ENCODE data around the gene CPSF6. TPM values are rescaled to one million over a fixed set of nuclear protein-coding genes. Genes with fewer than 3 reads are reported as not detected.
A peak's percentile ranks its signal among the peaks of the same experiment; 100 is the strongest.

The CPSF6 gene
- total and polyA plus RNA-seq, 2 donors (not counting 3 experiments of a cell fraction or from before 2014, with no cell fraction given) = 55.8 to 91.7 TPM

- no peaks in the 10 kb centered on the region for H3K79me2 ChIP-seq (ENCODE audit: control insufficient read depth, insufficient read depth, low read length)
- peaks cover 11% of the 10 kb centered on the region for H3K4me1 ChIP-seq (ENCODE audit: control insufficient read depth, extremely low read depth, insufficient read depth, low read length)
- H3K9me3 ChIP-seq (replicated peaks; ENCODE audit: control insufficient read depth, insufficient read depth, low read length) = no peaks in the 10 kb centered on the region
- CTCF ChIA-PET = interaction anchor here (0.9 to 3.5 kb wide), 6 partner anchors 9 to 109 kb away, joined by 3 to 43 read pairs (median 6); no protein-coding TSS in a partner anchor
- TF ChIP-seq JUN (IDR thresholded peaks at IDR 0.05; ENCODE audit: borderline replicate concordance, insufficient read depth, insufficient read length, low read depth) (peak; percentile 84), CTCF (IDR thresholded peaks at IDR 0.05; ENCODE audit: extremely low read depth in 1 of 2, insufficient read depth in 1 of 2, low read depth in 1 of 2, low read length in 2 of 2) (no peak), POLR2AphosphoS5 (IDR thresholded peaks at IDR 0.05; ENCODE audit: insufficient read depth, low read depth, low read length) (no peak), MAX (IDR thresholded peaks at IDR 0.05; ENCODE audit: insufficient read depth, insufficient read length) (no peak), FOS (IDR thresholded peaks at IDR 0.05; ENCODE audit: borderline replicate concordance, insufficient read depth, low read length) (peak; percentile 94)
- intact Hi-C loops (cut with micrococcal nuclease) (no loop called here), dilution Hi-C loops (cut with MboI; ENCODE audit: extremely low pct_ligation_motif_present, low sequenced_read_pairs) (no loop called here)
- POLR2A ChIA-PET = interaction anchor here (0.7 kb wide), 1 partner anchor 10 kb away, joined by 8 read pairs; no protein-coding TSS in a partner anchor
- FAIRE-seq (peak; percentile 63), DNase-seq (ENCODE audit: low read depth, low spot score) (peak; percentile 86)
- no peak overlapping the region for H3K4me3 ChIP-seq (replicated peaks in 1 of 3; ENCODE audit: insufficient read depth in 1 of 3, low read depth in 1 of 3, low read length in 3 of 3)
- H3K27ac ChIP-seq (ENCODE audit: insufficient read depth, low read depth, low read length) = peak overlapping the region; percentile 46
- no peaks in the 10 kb centered on the region for H3K9me1 ChIP-seq (replicated peaks; ENCODE audit: control insufficient read depth, extremely low read depth, insufficient read depth, low read length)
- no TSS peak for BruUV-seq (replicated peaks)
- H3K36me3 ChIP-seq (ENCODE audit: control insufficient read depth in 2 of 2, extremely low read depth in 1 of 2, insufficient read depth in 2 of 2, low read length in 2 of 2) = peaks cover 2 to 20% of the 10 kb centered on the region in 2 experiments
- H3K9ac ChIP-seq (replicated peaks; ENCODE audit: extremely low read depth, insufficient read depth, low read length) = peak overlapping the region; percentile 39
- peak overlapping the region; percentile 59 for H3K4me2 ChIP-seq (ENCODE audit: insufficient read depth, low read length)
- no peak overlapping the region for H2AFZ ChIP-seq (ENCODE audit: low read depth, low read length)
- no peaks in the 10 kb centered on the region for H4K20me1 ChIP-seq (replicated peaks; ENCODE audit: control insufficient read depth, extremely low read depth, insufficient read depth, low read length)
- no peaks in the 10 kb centered on the region for H3K27me3 ChIP-seq (ENCODE audit: control insufficient read depth in 2 of 2, insufficient read depth in 2 of 2, low read length in 2 of 2)
Observed at GRCh38 chr12:69266036-69266635, 26.8 kb downstream of the CPSF6 start.

Data from endothelial cell of umbilical vein (primary cell).